ENCODE results near the gene PLEKHG7. TPM values are rescaled to one million over a fixed set of nuclear protein-coding genes. Genes with fewer than 3 reads are reported as not detected.
A peak's percentile ranks its signal among the peaks of the same experiment; 100 is the strongest.

PLEKHG7 gene
- total and polyA plus RNA-seq, 10 of the 15 experiments (the other 5 are each of a cell fraction or from before 2014, with no cell fraction given), result 0.16 to 1.3 (median 0.65) TPM; not detected in 1

DNA sequence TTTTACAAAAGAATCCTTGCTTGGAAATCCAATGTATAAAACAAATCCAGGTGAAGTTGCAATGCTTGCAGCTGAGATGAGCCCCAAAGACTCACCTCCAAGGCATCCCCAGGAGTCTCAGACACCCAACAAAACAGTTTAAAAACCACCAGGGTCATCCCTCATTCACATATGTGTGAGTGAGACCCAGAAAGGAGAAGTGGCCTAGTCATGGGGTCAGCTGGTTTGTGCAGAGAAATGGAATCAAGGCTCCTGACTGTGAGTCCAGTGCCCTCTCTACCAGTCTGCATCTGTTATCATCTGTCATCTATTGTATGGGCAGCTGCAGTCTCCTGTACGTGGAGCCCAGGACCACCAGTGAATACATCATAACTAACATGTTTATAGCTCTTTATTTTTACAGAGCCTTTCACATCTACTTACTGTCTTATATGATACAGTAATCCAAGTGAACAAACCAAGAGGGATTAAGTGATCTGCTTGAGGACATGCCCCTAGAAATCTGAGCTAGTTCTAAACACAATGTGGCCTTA, 27.1 kb downstream of the PLEKHG7 start:
- Histone ChIP-seq H4K20me1 (ENCODE audit: control insufficient read depth, insufficient read depth) (no peaks in the 10 kb centered on the region), H3K4me2 (ENCODE audit: control insufficient read depth, insufficient read depth) (no peak overlapping the region), H3K79me2 (ENCODE audit: control insufficient read depth, insufficient read depth, low read length) (no peaks in the 10 kb centered on the region), H3K9me3 (replicated peaks; ENCODE audit: control insufficient read depth, insufficient read depth, low read length) (no peaks in the 10 kb centered on the region), H3K27ac (ENCODE audit: control insufficient read depth, insufficient read depth) (no peak overlapping the region), H3K4me1 (ENCODE audit: control insufficient read depth, insufficient read depth, low read length) (no peaks in the 10 kb centered on the region), H3K36me3 (ENCODE audit: control insufficient read depth in 2 of 2, insufficient read depth in 2 of 2, low read length in 1 of 2) (no peaks in the 10 kb centered on the region), H3K27me3 (replicated peaks in 1 of 2; ENCODE audit: control insufficient read depth in 2 of 2, insufficient read depth in 2 of 2, low read length in 1 of 2) (no peaks in the 10 kb centered on the region), H3K9ac (ENCODE audit: control insufficient read depth, insufficient read depth, low read length) (no peak overlapping the region), H2AFZ (ENCODE audit: control insufficient read depth, low read depth, low read length) (no peak overlapping the region), H3K4me3 (no peak overlapping the region)
- SMC1A ChIA-PET (ENCODE audit: uncharacterized antibody, unreplicated experiment), result interaction anchor here (0.9 to 1.6 kb wide), 4 partner anchors 22 to 1348 kb away, joined by 3 to 4 read pairs (median 3); no protein-coding TSS in a partner anchor
- in situ Hi-C loops (cut with MboI) (no loop called here), intact Hi-C loops (cut with micrococcal nuclease; ENCODE audit: unreplicated experiment) (no loop called here)
- FAIRE-seq (no peak), ATAC-seq (peak; percentile 79), DNase-seq (ENCODE audit: low read depth, low spot score) (no peak)
- CTCF ChIA-PET, result interaction anchor here (1.3 to 1.7 kb wide), 2 partner anchors 39 to 1348 kb away, joined by 4 to 5 read pairs; no protein-coding TSS in a partner anchor
- TF ChIP-seq SPI1 (IDR thresholded peaks at IDR 0.05; ENCODE audit: borderline replicate concordance, insufficient read depth, low read depth, low read length), result peak; percentile 81
- no peak for TF ChIP-seq SMAD5 (IDR thresholded peaks at IDR 0.05; ENCODE audit: low read depth)
- BruUV-seq (replicated peaks), result no TSS peak
- POLR2A ChIA-PET, result no interaction called here
- RAD21 ChIA-PET (ENCODE audit: unreplicated experiment), result interaction anchor here (0.5 kb wide), 2 partner anchors 840 to 1415 kb away, joined by 3 read pairs; no protein-coding TSS in a partner anchor
- 95% methylated on average over 1 of the region's 1 CpG for WGBS (ENCODE audit: insufficient coverage, insufficient replicate concordance, low lambda C conversion rate, missing lambda C conversion rate)

GRCh38 chr12:92730758-92731157, 28.0 kb downstream of the PLEKHG7 start:
- intact Hi-C loops (cut with micrococcal nuclease; ENCODE audit: unreplicated experiment), result no loop called here
- no peak overlapping the region for H3K9ac ChIP-seq (ENCODE audit: control insufficient read depth, insufficient read depth, low read length)
- no peak overlapping the region for H3K4me2 ChIP-seq (ENCODE audit: control insufficient read depth, insufficient read depth)
- 86% methylated on average over 5 of the region's 5 CpGs for WGBS (ENCODE audit: insufficient coverage, insufficient replicate concordance, low lambda C conversion rate, missing lambda C conversion rate)
- FAIRE-seq (no peak), DNase-seq (ENCODE audit: low read depth, low spot score) (no peak), ATAC-seq (no peak)
- in situ Hi-C loops (cut with MboI), result no loop called here
- H3K9me3 ChIP-seq (replicated peaks; ENCODE audit: control insufficient read depth, insufficient read depth, low read length), result no peaks in the 10 kb centered on the region
- H3K79me2 ChIP-seq (ENCODE audit: control insufficient read depth, insufficient read depth, low read length), result no peaks in the 10 kb centered on the region
- no peak overlapping the region for H3K4me3 ChIP-seq
- ChIA-PET POLR2A (interaction anchor here (0.5 to 1.0 kb wide), 2 partner anchors 8 to 935 kb away, joined by 3 to 5 read pairs; no protein-coding TSS in a partner anchor), SMC1A (ENCODE audit: uncharacterized antibody, unreplicated experiment) (interaction anchor here (1.1 to 1.6 kb wide), 2 partner anchors 23 to 52 kb away, joined by 3 read pairs; no protein-coding TSS in a partner anchor), CTCF (interaction anchor here (1.2 to 1.3 kb wide), 2 partner anchors 38 to 76 kb away, joined by 3 to 4 read pairs; no protein-coding TSS in a partner anchor), RAD21 (ENCODE audit: unreplicated experiment) (no interaction called here)
- H2AFZ ChIP-seq (ENCODE audit: control insufficient read depth, low read depth, low read length), result no peak overlapping the region
- no peak overlapping the region for H3K27ac ChIP-seq (ENCODE audit: control insufficient read depth, insufficient read depth)
- no peaks in the 10 kb centered on the region for H4K20me1 ChIP-seq (ENCODE audit: control insufficient read depth, insufficient read depth)
- BruUV-seq (replicated peaks), result no TSS peak
- no peaks in the 10 kb centered on the region for H3K36me3 ChIP-seq (ENCODE audit: control insufficient read depth in 2 of 2, insufficient read depth in 2 of 2, low read length in 1 of 2)
- no peaks in the 10 kb centered on the region for H3K27me3 ChIP-seq (replicated peaks in 1 of 2; ENCODE audit: control insufficient read depth in 2 of 2, insufficient read depth in 2 of 2, low read length in 1 of 2)
- no peaks in the 10 kb centered on the region for H3K4me1 ChIP-seq (ENCODE audit: control insufficient read depth, insufficient read depth, low read length)
- TF ChIP-seq IKZF2 (IDR thresholded peaks at IDR 0.05) (no peak), MYB (IDR thresholded peaks at IDR 0.05; ENCODE audit: borderline replicate concordance, low read depth, low read length) (no peak), ZNF207 (IDR thresholded peaks at IDR 0.05; ENCODE audit: borderline replicate concordance) (no peak), CREB1 (IDR thresholded peaks at IDR 0.05; ENCODE audit: low read depth) (no peak), STAT3 (IDR thresholded peaks at IDR 0.05; ENCODE audit: low read depth, low read length) (no peak), STAT1 (conservative IDR thresholded peaks at IDR 0.05) (no peak), KDM1A (IDR thresholded peaks at IDR 0.05; ENCODE audit: borderline replicate concordance) (no peak), CTCF (IDR thresholded peaks at IDR 0.05 in 2 of 3, conservative IDR thresholded peaks at IDR 0.05 in 1 of 3; ENCODE audit: control insufficient read depth in 2 of 3, extremely low read depth in 1 of 3, insufficient read depth in 1 of 3, low read depth in 3 of 3, low read length in 3 of 3) (no peak), SMC3 (IDR thresholded peaks at IDR 0.05; ENCODE audit: borderline replicate concordance, low read length) (no peak), KLF5 (IDR thresholded peaks at IDR 0.05; ENCODE audit: partially characterized antibody) (no peak)
- TF ChIP-seq, protein P1, sequence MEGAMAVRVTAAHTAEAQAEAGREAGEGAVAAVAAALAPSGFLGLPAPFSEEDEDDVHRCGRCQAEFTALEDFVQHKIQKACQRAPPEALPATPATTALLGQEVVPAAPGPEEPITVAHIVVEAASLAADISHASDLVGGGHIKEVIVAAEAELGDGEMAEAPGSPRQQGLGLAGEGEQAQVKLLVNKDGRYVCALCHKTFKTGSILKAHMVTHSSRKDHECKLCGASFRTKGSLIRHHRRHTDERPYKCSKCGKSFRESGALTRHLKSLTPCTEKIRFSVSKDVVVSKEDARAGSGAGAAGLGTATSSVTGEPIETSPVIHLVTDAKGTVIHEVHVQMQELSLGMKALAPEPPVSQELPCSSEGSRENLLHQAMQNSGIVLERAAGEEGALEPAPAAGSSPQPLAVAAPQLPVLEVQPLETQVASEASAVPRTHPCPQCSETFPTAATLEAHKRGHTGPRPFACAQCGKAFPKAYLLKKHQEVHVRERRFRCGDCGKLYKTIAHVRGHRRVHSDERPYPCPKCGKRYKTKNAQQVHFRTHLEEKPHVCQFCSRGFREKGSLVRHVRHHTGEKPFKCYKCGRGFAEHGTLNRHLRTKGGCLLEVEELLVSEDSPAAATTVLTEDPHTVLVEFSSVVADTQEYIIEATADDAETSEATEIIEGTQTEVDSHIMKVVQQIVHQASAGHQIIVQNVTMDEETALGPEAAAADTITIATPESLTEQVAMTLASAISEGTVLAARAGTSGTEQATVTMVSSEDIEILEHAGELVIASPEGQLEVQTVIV (IDR thresholded peaks at IDR 0.05; ENCODE audit: borderline replicate concordance, partially characterized antibody), result no peak
